Gastrocnemius medialis (tissue), 4 donors: ENCODE results near the gene ELMO1. TPM values are rescaled to one million over a fixed set of nuclear protein-coding genes. Genes with fewer than 3 reads are reported as not detected.

Experiments used
- ATAC-seq, 2 donors: fragments of 150-250 bp; one replicate each; pipeline ENCODE4 v1.9.1; 2016
- DNase-seq, 2 donors: peaks; one replicate each; pipeline ENCODE4 v3.0.0-alpha.2; 2019
- H3K27ac ChIP-seq, 4 donors: fragments of 200-600 bp; sonication (generic); 1 replicate in 1 of 4; 2 replicates in 3 of 4; pipeline ENCODE4 v1.5.1; 2016 to 2018; ENCODE audit warnings: mild to moderate bottlenecking in 2 of 4, moderate library complexity in 1 of 4
- H3K27me3 ChIP-seq, 3 donors: fragments of 200-600 bp; sonication (generic) in 2 of 3; 1 replicate in 1 of 3; 2 replicates in 2 of 3; pipeline versions ENCODE4 v1.5.1 to v1.6.0; 2016 to 2019; ENCODE audit warnings: mild to moderate bottlenecking in 1 of 3, moderate library complexity in 1 of 3
- H3K36me3 ChIP-seq, 2 donors: fragments of 200-600 bp; sonication (generic) in 1 of 2; one replicate each; pipeline ENCODE4 v1.5.1; 2017 to 2018
- H3K4me1 ChIP-seq, 2 donors: fragments of 200-600 bp; sonication (generic) in 1 of 2; one replicate each; pipeline ENCODE4 v1.5.1; 2016 to 2017; ENCODE audit warnings: mild to moderate bottlenecking in 2 of 2
- H3K4me3 ChIP-seq, 4 donors: fragments of 200-600 bp; sonication (generic) in 3 of 4; 1 replicate in 1 of 4; 2 replicates in 3 of 4; pipeline ENCODE4 v1.5.1; 2016 to 2019; ENCODE audit warnings: mild to moderate bottlenecking in 2 of 4
- H3K9me3 ChIP-seq, 3 donors: fragments of 200-600 bp; sonication (generic) in 2 of 3; 1 replicate in 1 of 3; 2 replicates in 2 of 3; pipeline ENCODE4 v1.5.1; 2016 to 2019
- CTCF ChIP-seq, 5 experiments: fragments of 450-650 bp in 3 of 5; fragments of 200-600 bp in 2 of 5; sonication (generic) in 2 of 5; IDR thresholded peaks in 4 of 5; conservative IDR thresholded peaks in 1 of 5; 1 replicate in 4 of 5; 2 replicates in 1 of 5; pipeline ENCODE4 v1.5.1; 2016 to 2019; ENCODE audit warnings: antibody characterized with exemption in 5 of 5, mild to moderate bottlenecking in 3 of 5, moderate library complexity in 3 of 5
- POLR2A ChIP-seq, 2 donors: fragments of 450-650 bp; IDR thresholded peaks; one replicate each; pipeline ENCODE4 v1.6.1; 2017; ENCODE audit warnings: antibody characterized with exemption in 2 of 2, mild to moderate bottlenecking in 2 of 2, moderate library complexity in 2 of 2
- in situ Hi-C, 4 donors: fragments of 200-750 bp; cut with MboI; loops; one replicate each; pipeline versions ENCODE4 v1.15.0 to v1.8.0; 2017; ENCODE audit warnings: low sequenced_read_pairs in 4 of 4
- intact Hi-C: fragments of 100-400 bp; cut with DNase I; formaldehyde crosslinking; loops from one replicate; pipeline ENCODE4 v1.15.1; 2023; ENCODE audit warnings: low total_unique reads
- total RNA-seq, 4 donors: library from RNA; depleted of rRNA; stranded (reverse); fragments of >200 nt; gene quantifications; one replicate each; pipeline versions ENCODE4 v1.1.0 to v1.2.3, GENCODE V29; 2016

Gene ELMO1
- total RNA-seq, 4 donors from 2014 or later = 8.4 to 18.9 (median 14.6) TPM

DNA sequence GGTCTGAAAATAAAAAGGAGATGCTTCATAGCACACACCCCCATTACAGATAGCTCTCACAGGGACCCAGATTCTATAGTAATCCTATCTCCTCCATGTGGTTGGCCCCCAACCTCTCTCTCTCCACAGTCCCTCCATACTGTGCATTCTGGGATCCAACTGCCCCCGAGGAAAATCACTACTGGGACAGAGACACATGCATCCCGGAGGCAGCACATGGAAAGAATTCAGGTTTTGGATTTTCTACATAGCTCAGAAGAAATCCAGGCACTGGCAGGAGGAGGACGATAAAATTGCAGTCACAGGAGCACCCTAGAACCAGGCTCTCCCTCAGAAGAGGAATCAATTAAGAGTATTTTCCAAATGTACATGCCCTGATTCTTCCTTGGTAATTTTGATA, 239.5 kb downstream of the ELMO1 start:
- Histone ChIP-seq H3K4me3 (no peak overlapping the region), H3K36me3 (peaks cover 0 to 3% of the 10 kb centered on the region in 2 donors), H3K27ac (peak overlapping the region; percentile 49 to 60 (median 53)), H3K4me1 (peaks cover 12 to 18% of the 10 kb centered on the region in 2 donors), H3K27me3 (no peaks in the 10 kb centered on the region), H3K9me3 (no peaks in the 10 kb centered on the region)
- DNase-seq = no peak
- ATAC-seq = no peak
- intact Hi-C loops (loop anchor here (5.0 to 10.0 kb wide), 3 partner anchors 146 to 626 kb away; no protein-coding TSS in a partner anchor), in situ Hi-C loops (loop anchor here in 3 of 4 donors (10.0 to 25.0 kb wide), 3 partner anchors 626 to 724 kb away; partner anchors contain the start of gene NME8 (in 1 of the 3))
- no peak for TF ChIP-seq CTCF (IDR thresholded peaks at IDR 0.05 in 4 of 5, conservative IDR thresholded peaks at IDR 0.05 in 1 of 5)
- no peak for TF ChIP-seq POLR2A (IDR thresholded peaks at IDR 0.05)

DNA sequence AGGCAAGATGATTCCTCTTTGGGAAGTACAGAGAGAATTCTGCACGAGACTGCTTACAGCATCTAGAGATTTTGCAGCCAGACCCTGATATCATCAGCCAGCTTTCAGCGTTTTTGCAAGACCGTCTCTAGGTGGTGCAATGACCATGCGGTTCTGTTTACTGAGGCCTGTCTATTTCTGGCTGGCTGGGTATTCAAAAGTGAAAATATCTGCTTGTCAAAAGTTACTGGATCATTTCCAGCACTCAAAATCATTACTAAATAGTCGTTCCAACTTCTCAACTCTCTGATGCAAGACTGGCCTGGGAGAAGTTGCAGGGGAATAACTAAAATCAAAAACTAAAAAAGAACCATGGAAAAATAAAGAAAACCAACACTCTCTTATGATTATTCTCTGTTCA, 240.1 kb downstream of the ELMO1 start:
- Histone ChIP-seq H3K4me1 (peaks cover 12 to 18% of the 10 kb centered on the region in 2 donors), H3K9me3 (no peaks in the 10 kb centered on the region), H3K36me3 (peaks cover 0 to 7% of the 10 kb centered on the region in 2 donors), H3K27ac (peak overlapping the region; percentile 50 to 62 (median 58)), H3K27me3 (no peaks in the 10 kb centered on the region), H3K4me3 (no peak overlapping the region)
- in situ Hi-C loops (loop anchor here in 3 of 4 donors (10.0 to 25.0 kb wide), 3 partner anchors 626 to 724 kb away; partner anchors contain the start of gene NME8 (in 1 of the 3)), intact Hi-C loops (loop anchor here (5.0 to 10.0 kb wide), 3 partner anchors 146 to 626 kb away; no protein-coding TSS in a partner anchor)
- ATAC-seq = peak; percentile 94 to 95
- TF ChIP-seq CTCF (IDR thresholded peaks at IDR 0.05 in 4 of 5, conservative IDR thresholded peaks at IDR 0.05 in 1 of 5) (peak in 2 of 5 experiments; percentile 27 to 48), POLR2A (IDR thresholded peaks at IDR 0.05) (no peak)
- DNase-seq = peak; percentile 67 to 74

GRCh38 chr7:37206192-37206591, 242.5 kb downstream of the ELMO1 start:
- intact Hi-C loops = loop anchor here (5.0 to 10.0 kb wide), 3 partner anchors 149 to 629 kb away; no protein-coding TSS in a partner anchor
- in situ Hi-C loops = loop anchor here in 3 of 4 donors (10.0 to 25.0 kb wide), 3 partner anchors 629 to 721 kb away; partner anchors contain the start of gene NME8 (in 1 of the 3)
- Histone ChIP-seq H3K27ac (no peak overlapping the region), H3K36me3 (peaks cover 0 to 7% of the 10 kb centered on the region in 2 donors), H3K9me3 (no peaks in the 10 kb centered on the region), H3K27me3 (no peaks in the 10 kb centered on the region), H3K4me3 (no peak overlapping the region), H3K4me1 (peaks cover 15 to 21% of the 10 kb centered on the region in 2 donors)
- DNase-seq (no peak), ATAC-seq (no peak)
- TF ChIP-seq POLR2A (IDR thresholded peaks at IDR 0.05) (no peak), CTCF (IDR thresholded peaks at IDR 0.05 in 4 of 5, conservative IDR thresholded peaks at IDR 0.05 in 1 of 5) (no peak)

DNA sequence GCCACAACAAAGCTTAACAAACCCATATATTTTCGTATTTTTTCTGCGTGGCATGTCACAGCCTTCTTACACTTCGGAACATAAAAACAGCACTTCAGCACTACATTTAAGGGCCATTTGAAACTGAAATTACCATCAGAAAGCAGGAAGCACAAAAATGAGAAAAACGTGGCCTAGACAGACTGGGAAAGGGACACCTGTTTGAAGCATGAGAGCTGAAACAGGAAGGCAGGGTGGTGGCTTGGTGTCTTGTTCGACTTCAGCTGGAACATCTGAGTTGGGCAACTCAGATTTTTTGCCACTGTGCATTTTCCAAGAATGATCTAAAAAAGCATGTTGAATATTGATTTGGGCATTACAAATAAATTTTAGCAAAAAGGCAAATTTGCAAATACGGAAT, 243.2 kb downstream of the ELMO1 start:
- H3K36me3 ChIP-seq = peaks cover 0 to 7% of the 10 kb centered on the region in 2 donors
- in situ Hi-C loops = loop anchor here in 3 of 4 donors (10.0 to 25.0 kb wide), 3 partner anchors 629 to 721 kb away; partner anchors contain the start of gene NME8 (in 1 of the 3)
- intact Hi-C loops = loop anchor here (5.0 to 10.0 kb wide), 3 partner anchors 149 to 629 kb away; no protein-coding TSS in a partner anchor
- no peaks in the 10 kb centered on the region for H3K9me3 ChIP-seq
- no peaks in the 10 kb centered on the region for H3K27me3 ChIP-seq
- H3K27ac ChIP-seq = no peak overlapping the region
- H3K4me3 ChIP-seq = no peak overlapping the region
- H3K4me1 ChIP-seq = peaks cover 20 to 21% of the 10 kb centered on the region in 2 donors
- ATAC-seq (no peak), DNase-seq (no peak)
- TF ChIP-seq CTCF (IDR thresholded peaks at IDR 0.05 in 4 of 5, conservative IDR thresholded peaks at IDR 0.05 in 1 of 5) (no peak), POLR2A (IDR thresholded peaks at IDR 0.05) (no peak)
